G401.6 (cell line): ENCODE data around the gene NUP98.

Source experiments
- FAIRE-seq: peaks from 2 replicates; lab custom pipeline; 2012; peaks lifted over from hg19 to GRCh38; lab: Jason Lieb, UNC

The NUP98 gene

GRCh38 chr11:3732671-3733436, 64.5 kb downstream of the NUP98 start:
- FAIRE-seq, result no peak

GRCh38 chr11:3723014-3723708, 74.2 kb downstream of the NUP98 start:
- no peak for FAIRE-seq

GRCh38 chr11:3722100-3722499, 75.3 kb downstream of the NUP98 start:
- no peak for FAIRE-seq

- no peak for FAIRE-seq
Observed at GRCh38 chr11:3720997-3721396, 76.4 kb downstream of the NUP98 start.

- no peak for FAIRE-seq
Observed at GRCh38 chr11:3712274-3712673, 85.1 kb downstream of the NUP98 start.

- FAIRE-seq, result no peak
Observed at GRCh38 chr11:3710485-3711259, 86.7 kb downstream of the NUP98 start.

GRCh38 chr11:3709977-3710376, 87.4 kb downstream of the NUP98 start:
- FAIRE-seq, result no peak

- no peak for FAIRE-seq
Observed at GRCh38 chr11:3707176-3707575, 90.2 kb downstream of the NUP98 start.

- no peak for FAIRE-seq
Observed at GRCh38 chr11:3703383-3703782, 94.0 kb downstream of the NUP98 start.

- no peak for FAIRE-seq
Observed at GRCh38 chr11:3700910-3701309, 96.4 kb downstream of the NUP98 start.

GRCh38 chr11:3700410-3700809, 96.9 kb downstream of the NUP98 start:
- no peak for FAIRE-seq

- FAIRE-seq, result no peak
Observed at GRCh38 chr11:3686751-3687150, 110.6 kb downstream of the NUP98 start.

- FAIRE-seq, result no peak
Observed at GRCh38 chr11:3685923-3686322, 111.4 kb downstream of the NUP98 start.

- FAIRE-seq, result no peak
Observed at GRCh38 chr11:3684819-3685172, 112.6 kb downstream of the NUP98 start.

- no peak for FAIRE-seq
Observed at GRCh38 chr11:3684129-3684818, 113.1 kb downstream of the NUP98 start.

- FAIRE-seq, result no peak
Observed at GRCh38 chr11:3683039-3683438, 114.3 kb downstream of the NUP98 start.

GRCh38 chr11:3679077-3679476, 118.3 kb downstream of the NUP98 start:
- no peak for FAIRE-seq

GRCh38 chr11:3675971-3676370, 121.4 kb downstream of the NUP98 start:
- FAIRE-seq, result no peak

GRCh38 chr11:3674189-3674588, 123.2 kb downstream of the NUP98 start:
- no peak for FAIRE-seq

GRCh38 chr11:3671334-3672254, 125.8 kb downstream of the NUP98 start, which contains the start of gene CHRNA10:
Gene CHRNA10, minus strand, starts transcription at chr11:3671384. Its CDS starts 72 bp downstream, at chr11:3671312.
- FAIRE-seq, result no peak

- FAIRE-seq, result no peak
Observed at GRCh38 chr11:3669742-3670183, 127.6 kb downstream of the NUP98 start.
